ENCODE results near the gene BTBD9.
A peak's percentile ranks its signal among the peaks of the same experiment; 100 is the strongest.

Gene BTBD9

GRCh38 chr6:38248500-38249234 is 391.1 kb downstream of the BTBD9 start:
- TF ChIP-seq ARNTL (CRISPR knock-in tag; IDR thresholded peaks at IDR 0.05; ENCODE audit: borderline replicate concordance, low read depth), result no peak
- TF ChIP-seq OSR1 (CRISPR knock-in tag; IDR thresholded peaks at IDR 0.05), result no peak
- no peak for TF ChIP-seq PPARA (CRISPR knock-in tag; IDR thresholded peaks at IDR 0.05; ENCODE audit: borderline replicate concordance)
- no peak for TF ChIP-seq ZFP3 (CRISPR knock-in tag; IDR thresholded peaks at IDR 0.05)
- TF ChIP-seq ZFP30 (CRISPR knock-in tag; IDR thresholded peaks at IDR 0.05), result no peak
- 0 out of 2 replicates have a peak, but pooled peaks have one; percentile 7 for TF ChIP-seq TOX (CRISPR knock-in tag; IDR thresholded peaks at IDR 0.05; ENCODE audit: borderline replicate concordance)
- no peak for TF ChIP-seq CSDC2 (CRISPR knock-in tag; IDR thresholded peaks at IDR 0.05)
- no peak for TF ChIP-seq BACH2 (CRISPR knock-in tag; IDR thresholded peaks at IDR 0.05; ENCODE audit: borderline replicate concordance)
- peak; percentile 69 for ATAC-seq

DNA sequence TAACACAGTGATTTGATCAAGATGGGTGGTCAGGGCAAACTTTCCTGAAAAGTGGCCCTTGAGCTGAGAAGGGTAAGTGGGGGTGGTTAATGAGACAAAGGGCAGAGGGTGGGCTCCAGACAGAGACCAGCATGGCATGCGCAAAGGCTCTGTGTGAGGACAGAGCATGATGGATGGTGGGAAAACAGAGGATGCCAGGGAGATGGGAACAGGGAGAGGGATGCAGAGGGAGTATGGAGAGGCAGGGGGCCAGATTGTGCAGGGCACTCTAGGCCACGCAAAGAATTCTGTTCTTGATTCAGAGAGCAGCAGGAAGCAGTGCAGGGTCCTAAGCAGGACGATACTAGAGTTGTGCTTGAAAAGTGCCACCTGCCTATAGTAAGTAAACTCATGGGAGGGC is 394.4 kb downstream of the BTBD9 start:
- TF ChIP-seq, protein P1, sequence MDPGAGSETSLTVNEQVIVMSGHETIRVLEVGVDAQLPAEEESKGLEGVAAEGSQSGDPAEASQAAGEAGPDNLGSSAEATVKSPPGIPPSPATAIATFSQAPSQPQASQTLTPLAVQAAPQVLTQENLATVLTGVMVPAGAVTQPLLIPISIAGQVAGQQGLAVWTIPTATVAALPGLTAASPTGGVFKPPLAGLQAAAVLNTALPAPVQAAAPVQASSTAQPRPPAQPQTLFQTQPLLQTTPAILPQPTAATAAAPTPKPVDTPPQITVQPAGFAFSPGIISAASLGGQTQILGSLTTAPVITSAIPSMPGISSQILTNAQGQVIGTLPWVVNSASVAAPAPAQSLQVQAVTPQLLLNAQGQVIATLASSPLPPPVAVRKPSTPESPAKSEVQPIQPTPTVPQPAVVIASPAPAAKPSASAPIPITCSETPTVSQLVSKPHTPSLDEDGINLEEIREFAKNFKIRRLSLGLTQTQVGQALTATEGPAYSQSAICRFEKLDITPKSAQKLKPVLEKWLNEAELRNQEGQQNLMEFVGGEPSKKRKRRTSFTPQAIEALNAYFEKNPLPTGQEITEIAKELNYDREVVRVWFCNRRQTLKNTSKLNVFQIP (CRISPR knock-in tag; IDR thresholded peaks at IDR 0.05; ENCODE audit: borderline replicate concordance, low read depth), result no peak
- TF ChIP-seq BACH2 (CRISPR knock-in tag; IDR thresholded peaks at IDR 0.05; ENCODE audit: borderline replicate concordance) (no peak), PPARA (CRISPR knock-in tag; IDR thresholded peaks at IDR 0.05; ENCODE audit: borderline replicate concordance) (no peak), ESRRG (CRISPR knock-in tag; IDR thresholded peaks at IDR 0.05) (no peak), ZFP3 (CRISPR knock-in tag; IDR thresholded peaks at IDR 0.05) (no peak), ZC3H10 (CRISPR knock-in tag; IDR thresholded peaks at IDR 0.05) (no peak)
- TF ChIP-seq, protein P2, sequence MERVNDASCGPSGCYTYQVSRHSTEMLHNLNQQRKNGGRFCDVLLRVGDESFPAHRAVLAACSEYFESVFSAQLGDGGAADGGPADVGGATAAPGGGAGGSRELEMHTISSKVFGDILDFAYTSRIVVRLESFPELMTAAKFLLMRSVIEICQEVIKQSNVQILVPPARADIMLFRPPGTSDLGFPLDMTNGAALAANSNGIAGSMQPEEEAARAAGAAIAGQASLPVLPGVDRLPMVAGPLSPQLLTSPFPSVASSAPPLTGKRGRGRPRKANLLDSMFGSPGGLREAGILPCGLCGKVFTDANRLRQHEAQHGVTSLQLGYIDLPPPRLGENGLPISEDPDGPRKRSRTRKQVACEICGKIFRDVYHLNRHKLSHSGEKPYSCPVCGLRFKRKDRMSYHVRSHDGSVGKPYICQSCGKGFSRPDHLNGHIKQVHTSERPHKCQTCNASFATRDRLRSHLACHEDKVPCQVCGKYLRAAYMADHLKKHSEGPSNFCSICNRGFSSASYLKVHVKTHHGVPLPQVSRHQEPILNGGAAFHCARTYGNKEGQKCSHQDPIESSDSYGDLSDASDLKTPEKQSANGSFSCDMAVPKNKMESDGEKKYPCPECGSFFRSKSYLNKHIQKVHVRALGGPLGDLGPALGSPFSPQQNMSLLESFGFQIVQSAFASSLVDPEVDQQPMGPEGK (CRISPR knock-in tag; IDR thresholded peaks at IDR 0.05; ENCODE audit: borderline replicate concordance), result no peak
- ATAC-seq, result no peak

DNA sequence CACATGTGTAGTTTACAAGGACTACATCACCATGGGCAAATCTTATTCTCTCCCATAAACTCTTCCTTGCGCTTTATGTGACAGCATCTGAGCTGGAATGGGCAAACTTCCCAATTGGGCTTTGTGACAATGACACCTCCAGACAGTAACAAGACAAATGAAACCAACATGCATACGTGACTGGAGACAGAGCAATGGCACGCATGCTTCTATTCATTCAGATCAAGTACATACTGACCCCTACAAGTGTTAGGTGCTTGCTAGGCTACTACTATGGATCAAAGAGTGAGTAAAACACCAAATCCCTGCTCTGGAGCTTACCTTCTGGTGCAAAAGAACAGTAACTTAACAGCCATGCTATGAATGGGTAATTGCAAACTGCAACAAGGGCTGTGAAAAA is 394.9 kb downstream of the BTBD9 start:
- no peak for TF ChIP-seq TCF4 (CRISPR knock-in tag; IDR thresholded peaks at IDR 0.05; ENCODE audit: borderline replicate concordance)
- no peak for TF ChIP-seq ARNTL (CRISPR knock-in tag; IDR thresholded peaks at IDR 0.05; ENCODE audit: borderline replicate concordance, low read depth)
- TF ChIP-seq BACH2 (CRISPR knock-in tag; IDR thresholded peaks at IDR 0.05; ENCODE audit: borderline replicate concordance), result no peak
- TF ChIP-seq ZNF70 (CRISPR knock-in tag; IDR thresholded peaks at IDR 0.05), result no peak
- no peak for TF ChIP-seq GLIS3 (CRISPR knock-in tag; IDR thresholded peaks at IDR 0.05)
- TF ChIP-seq, protein P3, sequence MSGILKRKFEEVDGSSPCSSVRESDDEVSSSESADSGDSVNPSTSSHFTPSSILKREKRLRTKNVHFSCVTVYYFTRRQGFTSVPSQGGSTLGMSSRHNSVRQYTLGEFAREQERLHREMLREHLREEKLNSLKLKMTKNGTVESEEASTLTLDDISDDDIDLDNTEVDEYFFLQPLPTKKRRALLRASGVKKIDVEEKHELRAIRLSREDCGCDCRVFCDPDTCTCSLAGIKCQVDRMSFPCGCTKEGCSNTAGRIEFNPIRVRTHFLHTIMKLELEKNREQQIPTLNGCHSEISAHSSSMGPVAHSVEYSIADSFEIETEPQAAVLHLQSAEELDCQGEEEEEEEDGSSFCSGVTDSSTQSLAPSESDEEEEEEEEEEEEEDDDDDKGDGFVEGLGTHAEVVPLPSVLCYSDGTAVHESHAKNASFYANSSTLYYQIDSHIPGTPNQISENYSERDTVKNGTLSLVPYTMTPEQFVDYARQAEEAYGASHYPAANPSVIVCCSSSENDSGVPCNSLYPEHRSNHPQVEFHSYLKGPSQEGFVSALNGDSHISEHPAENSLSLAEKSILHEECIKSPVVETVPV (CRISPR knock-in tag; IDR thresholded peaks at IDR 0.05), result no peak
- no peak for TF ChIP-seq ZNF565 (CRISPR knock-in tag; conservative IDR thresholded peaks at IDR 0.05; ENCODE audit: low read depth)
- TF ChIP-seq OSR1 (CRISPR knock-in tag; IDR thresholded peaks at IDR 0.05), result no peak
- no peak for TF ChIP-seq SNAI2 (CRISPR knock-in tag; IDR thresholded peaks at IDR 0.05)
- TF ChIP-seq, protein P4, sequence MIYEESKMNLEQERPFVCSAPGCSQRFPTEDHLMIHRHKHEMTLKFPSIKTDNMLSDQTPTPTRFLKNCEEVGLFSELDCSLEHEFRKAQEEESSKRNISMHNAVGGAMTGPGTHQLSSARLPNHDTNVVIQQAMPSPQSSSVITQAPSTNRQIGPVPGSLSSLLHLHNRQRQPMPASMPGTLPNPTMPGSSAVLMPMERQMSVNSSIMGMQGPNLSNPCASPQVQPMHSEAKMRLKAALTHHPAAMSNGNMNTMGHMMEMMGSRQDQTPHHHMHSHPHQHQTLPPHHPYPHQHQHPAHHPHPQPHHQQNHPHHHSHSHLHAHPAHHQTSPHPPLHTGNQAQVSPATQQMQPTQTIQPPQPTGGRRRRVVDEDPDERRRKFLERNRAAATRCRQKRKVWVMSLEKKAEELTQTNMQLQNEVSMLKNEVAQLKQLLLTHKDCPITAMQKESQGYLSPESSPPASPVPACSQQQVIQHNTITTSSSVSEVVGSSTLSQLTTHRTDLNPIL (CRISPR knock-in tag; IDR thresholded peaks at IDR 0.05; ENCODE audit: low read depth), result no peak
- no peak for ATAC-seq

GRCh38 chr6:38241200-38241871 is 398.4 kb downstream of the BTBD9 start:
- no peak for TF ChIP-seq BACH2 (CRISPR knock-in tag; IDR thresholded peaks at IDR 0.05; ENCODE audit: borderline replicate concordance)
- no peak for TF ChIP-seq RARB (CRISPR knock-in tag; IDR thresholded peaks at IDR 0.05)
- no peak for TF ChIP-seq GLIS3 (CRISPR knock-in tag; IDR thresholded peaks at IDR 0.05)
- TF ChIP-seq, protein P5, sequence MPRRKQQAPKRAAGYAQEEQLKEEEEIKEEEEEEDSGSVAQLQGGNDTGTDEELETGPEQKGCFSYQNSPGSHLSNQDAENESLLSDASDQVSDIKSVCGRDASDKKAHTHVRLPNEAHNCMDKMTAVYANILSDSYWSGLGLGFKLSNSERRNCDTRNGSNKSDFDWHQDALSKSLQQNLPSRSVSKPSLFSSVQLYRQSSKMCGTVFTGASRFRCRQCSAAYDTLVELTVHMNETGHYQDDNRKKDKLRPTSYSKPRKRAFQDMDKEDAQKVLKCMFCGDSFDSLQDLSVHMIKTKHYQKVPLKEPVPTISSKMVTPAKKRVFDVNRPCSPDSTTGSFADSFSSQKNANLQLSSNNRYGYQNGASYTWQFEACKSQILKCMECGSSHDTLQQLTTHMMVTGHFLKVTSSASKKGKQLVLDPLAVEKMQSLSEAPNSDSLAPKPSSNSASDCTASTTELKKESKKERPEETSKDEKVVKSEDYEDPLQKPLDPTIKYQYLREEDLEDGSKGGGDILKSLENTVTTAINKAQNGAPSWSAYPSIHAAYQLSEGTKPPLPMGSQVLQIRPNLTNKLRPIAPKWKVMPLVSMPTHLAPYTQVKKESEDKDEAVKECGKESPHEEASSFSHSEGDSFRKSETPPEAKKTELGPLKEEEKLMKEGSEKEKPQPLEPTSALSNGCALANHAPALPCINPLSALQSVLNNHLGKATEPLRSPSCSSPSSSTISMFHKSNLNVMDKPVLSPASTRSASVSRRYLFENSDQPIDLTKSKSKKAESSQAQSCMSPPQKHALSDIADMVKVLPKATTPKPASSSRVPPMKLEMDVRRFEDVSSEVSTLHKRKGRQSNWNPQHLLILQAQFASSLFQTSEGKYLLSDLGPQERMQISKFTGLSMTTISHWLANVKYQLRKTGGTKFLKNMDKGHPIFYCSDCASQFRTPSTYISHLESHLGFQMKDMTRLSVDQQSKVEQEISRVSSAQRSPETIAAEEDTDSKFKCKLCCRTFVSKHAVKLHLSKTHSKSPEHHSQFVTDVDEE (CRISPR knock-in tag; IDR thresholded peaks at IDR 0.05), result no peak
- no peak for TF ChIP-seq ZNF70 (CRISPR knock-in tag; IDR thresholded peaks at IDR 0.05)
- TF ChIP-seq ZFP30 (CRISPR knock-in tag; IDR thresholded peaks at IDR 0.05), result no peak
- TF ChIP-seq ZNF8 (CRISPR knock-in tag; IDR thresholded peaks at IDR 0.05), result no peak
- ATAC-seq, result no peak
